H1 (cell line): ENCODE data around the gene PCED1B. TPM values are rescaled to one million over a fixed set of nuclear protein-coding genes. Genes with fewer than 3 reads are reported as not detected.

Source experiments
- CTCF ChIA-PET: fragments of 300-600 bp; sonication (Branson Sonifier 250); formaldehyde crosslinking; loops from one replicate; lab custom pipeline; 2021; ENCODE audit not compliant: partially characterized antibody; lab: Charles Lee
- POLR2A ChIA-PET: fragments of 300-600 bp; sonication (Branson Sonifier 250); formaldehyde crosslinking; loops from one replicate; lab custom pipeline; 2021; ENCODE audit warnings: inconsistent platforms; ENCODE audit not compliant: partially characterized antibody; lab: Charles Lee
- DNase-seq, 2 experiments: peaks; one replicate each; pipeline versions ENCODE4 v3.0.0 to v3.0.0-alpha.2; 2010 to 2022; ENCODE audit warnings: low spot score in 2 of 2, low read depth in 1 of 2, mixed read lengths in 1 of 2
- FAIRE-seq: peaks from 2 replicates; lab custom pipeline; 2011; peaks lifted over from hg19 to GRCh38; lab: Jason Lieb, UNC
- H2AFZ ChIP-seq: 2 replicates; pipeline ENCODE4 v1.8.1; 2012; ENCODE audit warnings: low read length, inconsistent platforms
- H2AK5ac ChIP-seq: 2 replicates; pipeline ENCODE4 v1.6.1; 2013; ENCODE audit warnings: low read depth, low read length
- H2BK120ac ChIP-seq: replicated peaks from 2 replicates; pipeline ENCODE3; 2013; ENCODE audit warnings: low read depth, low read length, inconsistent platforms
- H2BK12ac ChIP-seq: 2 replicates; pipeline ENCODE4 v1.6.1; 2013; ENCODE audit warnings: low read depth, low read length
- H2BK15ac ChIP-seq: 2 replicates; pipeline ENCODE4 v1.6.1; 2013; ENCODE audit warnings: low read length
- H2BK20ac ChIP-seq: 2 replicates; pipeline ENCODE4 v1.6.1; 2013; ENCODE audit warnings: low read length
- H2BK5ac ChIP-seq: 2 replicates; pipeline ENCODE4 v1.6.1; 2013; ENCODE audit warnings: low read depth, low read length
- H3K14ac ChIP-seq: 2 replicates; pipeline ENCODE4 v1.6.1; 2013; ENCODE audit warnings: inconsistent platforms; ENCODE audit not compliant: insufficient read length
- H3K18ac ChIP-seq: 2 replicates; pipeline ENCODE4 v1.6.1; 2013; ENCODE audit warnings: low read length; ENCODE audit errors: extremely low read depth
- H3K23ac ChIP-seq: 2 replicates; pipeline ENCODE4 v1.6.1; 2013; ENCODE audit warnings: inconsistent platforms; ENCODE audit not compliant: insufficient read length
- H3K23me2 ChIP-seq: 2 replicates; pipeline ENCODE4 v1.6.1; 2013; ENCODE audit warnings: low read depth, low read length
- H3K27ac ChIP-seq: 2 replicates; pipeline ENCODE4 v1.6.1; 2011; ENCODE audit warnings: low read depth, low read length, inconsistent platforms
- H3K27me3 ChIP-seq, 4 experiments: replicated peaks in 1 of 4; 1 replicate in 1 of 4; 2 replicates in 3 of 4; pipeline versions ENCODE4 v1.6.1 to v1.8.1; 2011 to 2013; ENCODE audit warnings: low read length in 3 of 4, mild to moderate bottlenecking in 3 of 4, inconsistent platforms in 2 of 4, mixed read lengths in 2 of 4, moderate library complexity in 1 of 4; ENCODE audit not compliant: control insufficient read depth in 3 of 4, insufficient read depth in 3 of 4; ENCODE audit errors: extremely low read depth in 1 of 4
- H3K36me3 ChIP-seq, 4 experiments: 2 replicates each; pipeline versions ENCODE4 v1.6.1 to v1.8.1; 2011 to 2013; ENCODE audit warnings: mild to moderate bottlenecking in 4 of 4, low read length in 3 of 4, moderate library complexity in 2 of 4, control low read depth in 1 of 4, inconsistent platforms in 1 of 4; ENCODE audit not compliant: insufficient read depth in 4 of 4, control insufficient read depth in 2 of 4
- H3K4ac ChIP-seq: replicated peaks from 2 replicates; pipeline ENCODE3; 2013; ENCODE audit warnings: low read length, low read depth, mixed read lengths, inconsistent platforms; ENCODE audit not compliant: insufficient read length
- H3K4me1 ChIP-seq, 4 experiments: replicated peaks in 1 of 4; 1 replicate in 1 of 4; 2 replicates in 3 of 4; pipeline versions ENCODE4 v1.6.1 to v1.8.1; 2011 to 2013; ENCODE audit warnings: low read length in 3 of 4, inconsistent platforms in 2 of 4, mixed read lengths in 1 of 4; ENCODE audit not compliant: insufficient read depth in 4 of 4, control insufficient read depth in 3 of 4
- H3K4me2 ChIP-seq, 2 experiments: 2 replicates each; pipeline versions ENCODE4 v1.6.1 to v1.8.1; 2011 to 2013; ENCODE audit warnings: low read depth in 2 of 2, low read length in 2 of 2, control low read depth in 1 of 2, inconsistent platforms in 1 of 2, mild to moderate bottlenecking in 1 of 2; ENCODE audit not compliant: insufficient read depth in 1 of 2
- H3K4me3 ChIP-seq, 4 experiments: fragments of 200-600, 300-600 bp in 1 of 4; sonication (generic), shearing (Covaris generic), sonication (Bioruptor Twin) in 1 of 4; 2 replicates each; pipeline versions ENCODE4 v1.5.1 to v1.8.1; 2011 to 2016; ENCODE audit warnings: low read length in 4 of 4, low read depth in 3 of 4, control low read depth in 2 of 4, inconsistent platforms in 2 of 4, mild to moderate bottlenecking in 2 of 4, mixed read lengths in 1 of 4, moderate library complexity in 1 of 4; ENCODE audit not compliant: insufficient read depth in 2 of 4; ENCODE audit errors: extremely low read depth in 1 of 4
- H3K56ac ChIP-seq: replicated peaks from 2 replicates; pipeline ENCODE3; 2013; ENCODE audit warnings: low read depth, mild to moderate bottlenecking, mixed read lengths, low read length, inconsistent platforms; ENCODE audit not compliant: insufficient read length
- H3K79me1 ChIP-seq: 2 replicates; pipeline ENCODE4 v1.6.1; 2013; ENCODE audit warnings: low read depth, low read length, control low read depth
- H3K79me2 ChIP-seq, 2 experiments: 2 replicates each; pipeline versions ENCODE4 v1.6.1 to v1.8.1; 2012 to 2013; ENCODE audit warnings: low read length in 2 of 2, mild to moderate bottlenecking in 2 of 2, inconsistent platforms in 1 of 2; ENCODE audit not compliant: insufficient read depth in 2 of 2, control insufficient read depth in 1 of 2
- H3K9ac ChIP-seq, 4 experiments: replicated peaks in 1 of 4; 1 replicate in 1 of 4; 2 replicates in 3 of 4; pipeline versions ENCODE4 v1.6.1 to v1.8.1; 2011 to 2013; ENCODE audit warnings: low read depth in 3 of 4, low read length in 3 of 4, control low read depth in 2 of 4, mild to moderate bottlenecking in 2 of 4, moderate library complexity in 2 of 4, inconsistent platforms in 1 of 4; ENCODE audit errors: extremely low read depth in 1 of 4
- H3K9me3 ChIP-seq, 2 experiments: 2 replicates each; pipeline versions ENCODE4 v1.6.1 to v1.8.1; 2012 to 2013; ENCODE audit warnings: mild to moderate bottlenecking in 2 of 2, moderate library complexity in 2 of 2, control low read depth in 1 of 2, inconsistent platforms in 1 of 2, low read depth in 1 of 2, low read length in 1 of 2, mixed read lengths in 1 of 2; ENCODE audit not compliant: insufficient read depth in 2 of 2
- H4K20me1 ChIP-seq, 2 experiments: replicated peaks in 1 of 2; 2 replicates each; pipeline versions ENCODE3 to v1.8.1; 2011 to 2013; ENCODE audit warnings: inconsistent platforms in 2 of 2, low read length in 2 of 2, mild to moderate bottlenecking in 1 of 2; ENCODE audit not compliant: insufficient read depth in 2 of 2, control insufficient read depth in 1 of 2
- H4K5ac ChIP-seq: 2 replicates; pipeline ENCODE4 v1.6.1; 2013; ENCODE audit warnings: low read length, low read depth, mixed read lengths, inconsistent platforms; ENCODE audit not compliant: insufficient read length
- H4K8ac ChIP-seq: 2 replicates; pipeline ENCODE4 v1.8.0; 2013; ENCODE audit warnings: mild to moderate bottlenecking, moderate library complexity, low read length, inconsistent platforms; ENCODE audit not compliant: insufficient read depth; ENCODE audit errors: extremely low read depth
- H4K91ac ChIP-seq: replicated peaks from 2 replicates; pipeline ENCODE3; 2013; ENCODE audit warnings: low read length, mixed read lengths, inconsistent platforms; ENCODE audit not compliant: insufficient read length
- CBX8 ChIP-seq: fragments of 300-800, 300-1000 bp; sonication (generic); IDR thresholded peaks from 2 replicates; pipeline ENCODE4 v1.7.1; 2016; ENCODE audit warnings: low read depth, low read length, borderline replicate concordance
- EGR1 ChIP-seq: IDR thresholded peaks from 2 replicates; pipeline ENCODE4 v1.6.1; 2011; ENCODE audit warnings: low read depth, low read length, borderline replicate concordance
- KDM5A ChIP-seq: fragments of 200-600 bp; IDR thresholded peaks from 2 replicates; pipeline ENCODE4 v1.7.1; 2012; ENCODE audit warnings: mild to moderate bottlenecking, low read length, inconsistent platforms, mixed read lengths
- POU5F1 ChIP-seq: IDR thresholded peaks from 2 replicates; pipeline ENCODE4 v1.6.1; 2011; ENCODE audit warnings: low read depth, mild to moderate bottlenecking, low read length, moderate library complexity
- RXRA ChIP-seq: IDR thresholded peaks from 2 replicates; pipeline ENCODE4 v1.6.1; 2011; ENCODE audit warnings: low read depth, mild to moderate bottlenecking, low read length, moderate library complexity; ENCODE audit not compliant: insufficient read depth
- SP2 ChIP-seq: IDR thresholded peaks from 2 replicates; pipeline ENCODE4 v1.6.1; 2012; ENCODE audit warnings: mild to moderate bottlenecking, low read length, inconsistent platforms
- SRF ChIP-seq: IDR thresholded peaks from 2 replicates; pipeline ENCODE4 v1.6.1; 2011; ENCODE audit warnings: mild to moderate bottlenecking, low read depth, low read length, moderate library complexity
- TAF1 ChIP-seq: IDR thresholded peaks from 2 replicates; pipeline ENCODE4 v1.6.1; 2011; ENCODE audit warnings: mild to moderate bottlenecking, low read depth, low read length
- TBP ChIP-seq: IDR thresholded peaks from 2 replicates; pipeline ENCODE4 v1.6.1; 2011; ENCODE audit warnings: low read depth, low read length, improper control_type of control experiment
- TCF12 ChIP-seq: IDR thresholded peaks from 2 replicates; pipeline ENCODE4 v1.6.1; 2011; ENCODE audit warnings: low read depth, mild to moderate bottlenecking, low read length
- WGBS, 2 experiments: shearing (Covaris generic) in 1 of 2; methylation state at CpG; one replicate each; pipeline versions ENCODE4 v1.1.6 to v1.1.7; 2013 to 2015; ENCODE audit warnings: low lambda C conversion rate in 2 of 2, mixed read lengths in 2 of 2, inconsistent platforms in 1 of 2, low coverage in 1 of 2, missing lambda C conversion rate in 1 of 2; ENCODE audit not compliant: insufficient replicate concordance in 2 of 2, insufficient coverage in 1 of 2, insufficient read length in 1 of 2; ENCODE audit errors: extremely low coverage in 1 of 2, missing lambda C conversion rate in 1 of 2; 5-methylcytosine and 5-hydroxymethylcytosine counted together
- polyA plus RNA-seq, 7 experiments: library from polyadenylated mRNA; depleted of rRNA in 3 of 7; stranded (reverse) in 5 of 7; unstranded in 2 of 7; fragments of >200 nt in 5 of 7; fragments of 200-250 nt in 2 of 7; gene quantifications; 1 replicate in 5 of 7; 2 replicates in 1 of 7; 4 replicates in 1 of 7; pipeline versions ENCODE4 v1.2.1 to v1.2.3, GENCODE V29; 2011 to 2013; ENCODE audit warnings: missing spikeins in 2 of 7, mixed read lengths in 2 of 7
- total RNA-seq: library from RNA; stranded (reverse); fragmentation: NEBNext Ultra II Directional; extraction: Animal tissue kit (Norgen Biotek cat#: 25700); gene quantifications from 2 replicates; pipeline ENCODE4 v1.2.1, GENCODE V29; 2021
- TF ChIP-seq, protein P1 (sequence below): IDR thresholded peaks from 2 replicates; pipeline ENCODE4 v1.6.1; 2011; ENCODE audit warnings: low read length, improper control_type of control experiment

PCED1B gene
- total and polyA plus RNA-seq, 2 of the 8 experiments (the other 6 are each of a cell fraction or from before 2014, with no cell fraction given) = 4.7 to 5.4 TPM

DNA sequence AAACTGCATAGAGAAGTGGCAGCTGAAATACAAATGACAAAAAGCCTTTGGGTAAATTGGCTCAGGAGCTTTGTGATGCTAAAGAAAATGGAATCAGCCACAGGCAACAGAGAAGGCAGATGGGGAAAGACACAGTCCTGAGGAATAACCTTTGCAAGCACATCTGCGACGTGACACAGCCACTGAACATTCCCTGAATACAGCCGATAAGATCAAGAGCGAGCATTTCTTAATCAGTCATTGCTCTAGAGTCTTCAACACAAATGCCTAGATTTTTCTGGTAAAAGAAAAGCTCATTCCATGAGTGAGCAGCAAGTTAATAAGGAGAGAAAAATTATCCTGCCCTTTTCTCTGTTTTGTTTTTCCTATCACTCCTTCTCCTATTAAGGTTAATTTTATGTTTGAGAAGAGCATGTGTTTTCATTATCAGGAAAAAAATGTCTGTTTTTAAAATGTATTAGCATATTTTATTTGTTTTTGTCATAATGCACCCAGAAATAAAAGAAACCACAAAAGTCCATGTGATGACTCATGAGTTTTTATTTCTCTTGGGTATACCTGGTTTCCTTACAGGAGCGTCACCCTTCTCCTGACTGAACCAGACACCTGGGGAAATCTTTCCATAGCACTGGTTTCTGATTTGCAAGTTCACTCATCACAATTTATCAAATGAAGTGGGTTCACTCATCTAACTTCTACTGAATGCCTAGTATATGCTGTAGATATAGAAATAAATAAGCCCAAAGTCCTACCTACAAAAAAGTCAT lies 45.4 kb upstream of the PCED1B start:
- no peak overlapping the region for H2BK20ac ChIP-seq
- TF ChIP-seq SRF (no peak), TBP (no peak), RXRA (no peak), TAF1 (no peak), SP2 (no peak), CBX8 (no peak), EGR1 (no peak), KDM5A (no peak), POU5F1 (no peak), TCF12 (no peak)
- TF ChIP-seq, protein P1, sequence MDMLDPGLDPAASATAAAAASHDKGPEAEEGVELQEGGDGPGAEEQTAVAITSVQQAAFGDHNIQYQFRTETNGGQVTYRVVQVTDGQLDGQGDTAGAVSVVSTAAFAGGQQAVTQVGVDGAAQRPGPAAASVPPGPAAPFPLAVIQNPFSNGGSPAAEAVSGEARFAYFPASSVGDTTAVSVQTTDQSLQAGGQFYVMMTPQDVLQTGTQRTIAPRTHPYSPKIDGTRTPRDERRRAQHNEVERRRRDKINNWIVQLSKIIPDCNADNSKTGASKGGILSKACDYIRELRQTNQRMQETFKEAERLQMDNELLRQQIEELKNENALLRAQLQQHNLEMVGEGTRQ = no peak

More for the DNA sequence above, 45.4 kb upstream of the PCED1B start:
- Histone ChIP-seq H3K4ac (no peak overlapping the region), H3K27me3 (peaks cover 0 to under 1% (median 0%) of the 10 kb centered on the region in 4 experiments; a peak in 1 of 7 replicates), H3K27ac (no peak overlapping the region), H3K14ac (no peak overlapping the region), H3K9me3 (no peaks in the 10 kb centered on the region), H2AFZ (no peak overlapping the region), H4K5ac (no peak overlapping the region), H3K79me2 (no peaks in the 10 kb centered on the region), H3K4me3 (no peak overlapping the region), H3K23me2 (no peaks in the 10 kb centered on the region), H4K8ac (no peak overlapping the region), H3K36me3 (no peaks in the 10 kb centered on the region), H2BK120ac (no peak overlapping the region), H2AK5ac (no peak overlapping the region), H3K9ac (no peak overlapping the region), H3K23ac (no peak overlapping the region), H4K91ac (no peak overlapping the region), H3K4me2 (no peak overlapping the region; a peak in 1 of 4 replicates), H4K20me1 (no peaks in the 10 kb centered on the region), H3K4me1 (peaks cover 0 to 8% (median 4%) of the 10 kb centered on the region in 4 experiments; a peak in 4 of 7 replicates), H2BK15ac (no peak overlapping the region), H2BK12ac (no peak overlapping the region), H3K18ac (0 out of 2 replicates have a peak overlapping the region, but pooled peaks have one; percentile 5), H3K79me1 (no peaks in the 10 kb centered on the region), H3K56ac (no peak overlapping the region), H2BK5ac (no peak overlapping the region)
- FAIRE-seq (no peak), DNase-seq (no peak)
- ChIA-PET CTCF (interaction anchor here (0.6 to 4.0 kb wide), 15 partner anchors 8 to 1706 kb away, joined by 3 to 36 read pairs (median 5); no protein-coding TSS in a partner anchor), POLR2A (interaction anchor here (0.6 to 1.5 kb wide), 2 partner anchors 36 to 225 kb away, joined by 3 read pairs; no protein-coding TSS in a partner anchor)
- 81% methylated on average over 5 of the region's 5 CpGs; no CpG with 5 or more reads in 1 of the 2 experiments for WGBS, 2 experiments
